Neural cell (in vitro differentiated cells): Measurements from ENCODE around the gene PKN1.

Experiments
- POLR2AphosphoS5 ChIP-seq: IDR thresholded peaks from 2 replicates; pipeline ENCODE4 v1.6.1; 2012
- TF ChIP-seq, protein P1 (sequence below): fragments of 450-650 bp; IDR thresholded peaks from 2 replicates; pipeline ENCODE4 v1.5.1; 2014; ENCODE audit warnings: antibody characterized with exemption, mild to moderate bottlenecking, moderate library complexity; ENCODE audit not compliant: poor library complexity, severe bottlenecking
- TF ChIP-seq, protein P2 (sequence below): IDR thresholded peaks from 2 replicates; pipeline ENCODE4 v1.6.1; 2012; ENCODE audit warnings: borderline replicate concordance

GRCh38 chr19:14393329-14393728, 39.8 kb upstream of the PKN1 start:
- TF ChIP-seq, protein P1, sequence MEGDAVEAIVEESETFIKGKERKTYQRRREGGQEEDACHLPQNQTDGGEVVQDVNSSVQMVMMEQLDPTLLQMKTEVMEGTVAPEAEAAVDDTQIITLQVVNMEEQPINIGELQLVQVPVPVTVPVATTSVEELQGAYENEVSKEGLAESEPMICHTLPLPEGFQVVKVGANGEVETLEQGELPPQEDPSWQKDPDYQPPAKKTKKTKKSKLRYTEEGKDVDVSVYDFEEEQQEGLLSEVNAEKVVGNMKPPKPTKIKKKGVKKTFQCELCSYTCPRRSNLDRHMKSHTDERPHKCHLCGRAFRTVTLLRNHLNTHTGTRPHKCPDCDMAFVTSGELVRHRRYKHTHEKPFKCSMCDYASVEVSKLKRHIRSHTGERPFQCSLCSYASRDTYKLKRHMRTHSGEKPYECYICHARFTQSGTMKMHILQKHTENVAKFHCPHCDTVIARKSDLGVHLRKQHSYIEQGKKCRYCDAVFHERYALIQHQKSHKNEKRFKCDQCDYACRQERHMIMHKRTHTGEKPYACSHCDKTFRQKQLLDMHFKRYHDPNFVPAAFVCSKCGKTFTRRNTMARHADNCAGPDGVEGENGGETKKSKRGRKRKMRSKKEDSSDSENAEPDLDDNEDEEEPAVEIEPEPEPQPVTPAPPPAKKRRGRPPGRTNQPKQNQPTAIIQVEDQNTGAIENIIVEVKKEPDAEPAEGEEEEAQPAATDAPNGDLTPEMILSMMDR, result no peak
- no peak for TF ChIP-seq POLR2AphosphoS5
- TF ChIP-seq, protein P2, sequence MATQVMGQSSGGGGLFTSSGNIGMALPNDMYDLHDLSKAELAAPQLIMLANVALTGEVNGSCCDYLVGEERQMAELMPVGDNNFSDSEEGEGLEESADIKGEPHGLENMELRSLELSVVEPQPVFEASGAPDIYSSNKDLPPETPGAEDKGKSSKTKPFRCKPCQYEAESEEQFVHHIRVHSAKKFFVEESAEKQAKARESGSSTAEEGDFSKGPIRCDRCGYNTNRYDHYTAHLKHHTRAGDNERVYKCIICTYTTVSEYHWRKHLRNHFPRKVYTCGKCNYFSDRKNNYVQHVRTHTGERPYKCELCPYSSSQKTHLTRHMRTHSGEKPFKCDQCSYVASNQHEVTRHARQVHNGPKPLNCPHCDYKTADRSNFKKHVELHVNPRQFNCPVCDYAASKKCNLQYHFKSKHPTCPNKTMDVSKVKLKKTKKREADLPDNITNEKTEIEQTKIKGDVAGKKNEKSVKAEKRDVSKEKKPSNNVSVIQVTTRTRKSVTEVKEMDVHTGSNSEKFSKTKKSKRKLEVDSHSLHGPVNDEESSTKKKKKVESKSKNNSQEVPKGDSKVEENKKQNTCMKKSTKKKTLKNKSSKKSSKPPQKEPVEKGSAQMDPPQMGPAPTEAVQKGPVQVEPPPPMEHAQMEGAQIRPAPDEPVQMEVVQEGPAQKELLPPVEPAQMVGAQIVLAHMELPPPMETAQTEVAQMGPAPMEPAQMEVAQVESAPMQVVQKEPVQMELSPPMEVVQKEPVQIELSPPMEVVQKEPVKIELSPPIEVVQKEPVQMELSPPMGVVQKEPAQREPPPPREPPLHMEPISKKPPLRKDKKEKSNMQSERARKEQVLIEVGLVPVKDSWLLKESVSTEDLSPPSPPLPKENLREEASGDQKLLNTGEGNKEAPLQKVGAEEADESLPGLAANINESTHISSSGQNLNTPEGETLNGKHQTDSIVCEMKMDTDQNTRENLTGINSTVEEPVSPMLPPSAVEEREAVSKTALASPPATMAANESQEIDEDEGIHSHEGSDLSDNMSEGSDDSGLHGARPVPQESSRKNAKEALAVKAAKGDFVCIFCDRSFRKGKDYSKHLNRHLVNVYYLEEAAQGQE, result no peak
